Measurements from ENCODE around the gene ETHE1.
"Not testable (repeated sequence)": the region's sequence is repeated elsewhere in the genome, so short reads cannot be mapped to it uniquely, and the experiment has no call there.

ETHE1 gene

GRCh38 chr19:43555185-43555770 lies 28.3 kb upstream of the ETHE1 start:
- peak; percentile 91 for TF ChIP-seq CTCF (conservative IDR thresholded peaks at IDR 0.05)
- H3K27ac ChIP-seq: no peak overlapping the region

DNA sequence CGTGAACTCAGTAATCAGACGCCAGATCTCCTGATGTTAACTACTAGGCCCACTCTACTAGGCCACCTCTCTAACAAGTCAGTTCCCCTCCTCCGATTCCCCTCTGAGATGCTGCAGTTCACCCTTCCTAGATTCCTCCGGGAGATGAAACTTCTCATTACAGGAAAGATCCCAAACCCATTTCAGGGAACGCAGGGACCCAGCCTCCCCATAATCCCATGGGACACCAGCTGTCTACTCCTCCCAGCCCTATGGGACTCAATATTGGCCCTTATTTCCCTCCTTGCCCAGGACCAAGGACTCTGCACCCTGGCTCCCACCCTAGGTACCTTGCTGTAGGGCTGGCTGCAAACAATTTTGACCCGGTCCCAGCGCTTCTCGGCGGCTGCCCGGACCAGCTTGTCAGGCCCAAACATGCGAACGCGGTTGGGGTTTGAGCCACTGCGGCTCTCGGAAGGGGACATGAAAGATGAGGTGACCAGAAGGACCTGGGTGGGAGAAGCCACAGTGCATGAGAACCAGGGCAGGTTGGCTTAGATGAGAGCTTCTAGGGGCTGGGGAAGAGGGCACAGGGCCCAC lies 27.4 kb upstream of the ETHE1 start:
- no peak for TF ChIP-seq CTCF (conservative IDR thresholded peaks at IDR 0.05)
- H3K27ac ChIP-seq: no peak overlapping the region

GRCh38 chr19:43553656-43554055 lies 26.7 kb upstream of the ETHE1 start:
- TF ChIP-seq CTCF (conservative IDR thresholded peaks at IDR 0.05): no peak
- H3K27ac ChIP-seq: no peak overlapping the region

GRCh38 chr19:43552616-43553015 lies 25.6 kb upstream of the ETHE1 start:
- no peak for TF ChIP-seq CTCF (conservative IDR thresholded peaks at IDR 0.05)
- no peak overlapping the region for H3K27ac ChIP-seq

- H3K27ac ChIP-seq: no peak overlapping the region
- TF ChIP-seq CTCF (conservative IDR thresholded peaks at IDR 0.05): no peak
Observed at GRCh38 chr19:43552198-43552450, 25.1 kb upstream of the ETHE1 start.

DNA sequence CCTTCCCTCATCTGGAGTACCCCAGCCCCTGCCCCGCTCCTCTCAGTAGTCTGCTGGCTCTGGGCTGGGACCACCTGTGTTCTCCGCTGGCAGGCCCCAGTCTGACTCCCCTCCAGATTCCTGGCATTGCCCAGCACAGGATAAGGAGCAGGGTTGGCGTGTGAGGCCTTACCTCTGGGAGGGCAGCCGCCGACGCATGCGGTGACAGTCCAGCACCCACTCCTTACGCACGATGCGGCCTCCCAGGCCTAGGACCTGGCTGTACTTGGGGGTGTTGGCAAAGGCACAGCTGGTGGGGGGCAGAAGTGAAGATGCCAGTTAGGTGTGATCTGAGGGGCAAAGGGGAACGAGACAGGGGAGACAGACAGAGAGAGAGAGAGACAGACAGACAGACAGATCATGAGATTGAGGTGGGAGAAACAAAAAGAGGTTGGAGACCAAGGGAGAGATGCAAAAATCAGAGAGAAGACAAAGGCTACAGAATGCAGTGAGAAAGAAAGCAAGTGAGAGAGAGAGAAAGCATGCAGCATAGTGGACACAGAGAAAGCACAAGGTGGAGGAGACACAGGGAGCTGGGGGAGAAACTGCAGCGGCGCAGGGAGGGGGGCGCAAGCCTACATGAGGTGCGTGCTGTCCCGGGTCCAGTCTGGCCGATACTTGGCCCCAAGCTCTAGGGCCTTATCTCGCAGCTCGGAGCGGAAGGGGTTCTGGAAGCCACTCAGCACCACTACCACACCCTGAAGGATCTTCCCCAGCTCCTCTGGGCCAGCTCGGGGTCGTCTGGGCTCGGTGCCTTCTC lies 24.6 kb upstream of the ETHE1 start:
- TF ChIP-seq CTCF (conservative IDR thresholded peaks at IDR 0.05): no peak
- no peak overlapping the region for H3K27ac ChIP-seq

DNA sequence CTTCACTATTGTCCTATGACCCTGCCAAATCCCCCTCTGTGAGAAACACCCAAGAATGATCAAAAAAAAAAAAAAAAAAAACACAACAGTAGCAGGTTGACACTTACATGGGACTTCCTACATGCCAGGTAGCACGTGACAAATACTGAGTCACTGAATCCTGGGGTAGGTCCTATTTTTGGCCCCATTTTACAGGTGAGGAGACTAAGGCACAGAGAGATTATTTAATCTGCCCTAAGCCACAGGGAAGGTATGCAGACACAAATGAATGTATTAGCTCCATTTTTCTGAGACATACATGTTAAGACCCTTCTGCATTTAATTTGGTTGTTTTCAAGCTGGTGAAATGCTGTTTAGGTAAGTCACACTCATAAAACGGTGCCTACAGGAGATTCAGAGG lies 21.7 kb upstream of the ETHE1 start:
- no peak overlapping the region for H3K27ac ChIP-seq
- TF ChIP-seq CTCF (conservative IDR thresholded peaks at IDR 0.05): no peak

GRCh38 chr19:43547926-43548325 lies 20.9 kb upstream of the ETHE1 start:
- not testable (repeated sequence) for H3K27ac ChIP-seq

Data from VCaP (cell line).